Neural progenitor cell (in vitro differentiated cells): Measurements from ENCODE around the gene DDX21.

Experiments
- EZH2 ChIP-seq: fragments of 200-600 bp; sonication (generic); IDR thresholded peaks from 2 replicates; pipeline ENCODE4 v1.6.1; 2017; ENCODE audit warnings: antibody characterized with exemption, mild to moderate bottlenecking, moderate library complexity
- EZH2phosphoT487 ChIP-seq: fragments of 200-600 bp; sonication (generic); IDR thresholded peaks from 2 replicates; pipeline ENCODE4 v1.6.1; 2017; ENCODE audit warnings: antibody characterized with exemption
- TF ChIP-seq, protein P1 (sequence below): fragments of 200-600 bp; sonication (generic); IDR thresholded peaks from 2 replicates; pipeline ENCODE4 v1.5.1; 2017; ENCODE audit warnings: antibody characterized with exemption, mild to moderate bottlenecking

DNA sequence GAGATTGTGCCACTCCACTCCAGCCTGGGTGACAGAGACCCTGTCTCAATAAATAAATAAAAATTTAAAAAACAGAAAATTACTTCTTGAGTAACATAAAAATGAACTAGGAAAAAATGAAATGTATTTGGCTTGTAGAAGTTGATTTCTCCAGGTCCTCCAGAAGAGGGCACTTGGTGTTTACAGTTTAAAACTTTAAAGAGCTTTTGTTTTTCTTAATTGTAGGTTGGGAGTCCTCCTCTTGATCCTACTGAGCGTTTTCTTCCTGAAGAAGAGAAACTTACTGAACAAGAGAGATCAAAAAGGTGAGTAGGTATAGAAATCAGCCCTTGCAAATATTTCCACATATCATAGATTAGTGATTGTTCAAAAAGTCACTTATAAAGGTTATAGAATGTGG, 48.9 kb downstream of the DDX21 start:
- TF ChIP-seq, protein P1, sequence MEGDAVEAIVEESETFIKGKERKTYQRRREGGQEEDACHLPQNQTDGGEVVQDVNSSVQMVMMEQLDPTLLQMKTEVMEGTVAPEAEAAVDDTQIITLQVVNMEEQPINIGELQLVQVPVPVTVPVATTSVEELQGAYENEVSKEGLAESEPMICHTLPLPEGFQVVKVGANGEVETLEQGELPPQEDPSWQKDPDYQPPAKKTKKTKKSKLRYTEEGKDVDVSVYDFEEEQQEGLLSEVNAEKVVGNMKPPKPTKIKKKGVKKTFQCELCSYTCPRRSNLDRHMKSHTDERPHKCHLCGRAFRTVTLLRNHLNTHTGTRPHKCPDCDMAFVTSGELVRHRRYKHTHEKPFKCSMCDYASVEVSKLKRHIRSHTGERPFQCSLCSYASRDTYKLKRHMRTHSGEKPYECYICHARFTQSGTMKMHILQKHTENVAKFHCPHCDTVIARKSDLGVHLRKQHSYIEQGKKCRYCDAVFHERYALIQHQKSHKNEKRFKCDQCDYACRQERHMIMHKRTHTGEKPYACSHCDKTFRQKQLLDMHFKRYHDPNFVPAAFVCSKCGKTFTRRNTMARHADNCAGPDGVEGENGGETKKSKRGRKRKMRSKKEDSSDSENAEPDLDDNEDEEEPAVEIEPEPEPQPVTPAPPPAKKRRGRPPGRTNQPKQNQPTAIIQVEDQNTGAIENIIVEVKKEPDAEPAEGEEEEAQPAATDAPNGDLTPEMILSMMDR = peak; percentile 43
- TF ChIP-seq EZH2phosphoT487 (no peak), EZH2 (no peak)
